Endodermal cell (in vitro differentiated cells): ENCODE results near the gene TTC38. TPM values are rescaled to one million over a fixed set of nuclear protein-coding genes. Genes with fewer than 3 reads are reported as not detected.

Source experiments
- DNase-seq: peaks from one replicate; pipeline ENCODE4 v3.0.0-alpha.2; 2017
- H3K27ac ChIP-seq: 2 replicates; pipeline ENCODE4 v1.5.1; 2013; ENCODE audit warnings: mild to moderate bottlenecking, low read depth, low read length, moderate library complexity
- H3K27me3 ChIP-seq: 2 replicates; pipeline ENCODE4 v1.6.1; 2013; ENCODE audit warnings: mild to moderate bottlenecking, low read length, moderate library complexity; ENCODE audit not compliant: insufficient read depth, control insufficient read depth, poor library complexity, severe bottlenecking
- H3K36me3 ChIP-seq: 2 replicates; pipeline ENCODE4 v1.7.0; 2013; ENCODE audit warnings: mild to moderate bottlenecking, low read length, moderate library complexity; ENCODE audit not compliant: control insufficient read depth, insufficient read depth
- H3K4me1 ChIP-seq: one replicate; pipeline ENCODE4 v1.7.0; 2013; ENCODE audit warnings: low read length; ENCODE audit not compliant: control insufficient read depth, insufficient read depth
- H3K4me3 ChIP-seq: 2 replicates; pipeline ENCODE4 v1.5.1; 2013; ENCODE audit warnings: mild to moderate bottlenecking, low read length, moderate library complexity
- H3K9ac ChIP-seq: 2 replicates; pipeline ENCODE4 v1.6.1; 2013; ENCODE audit warnings: mild to moderate bottlenecking, low read length, moderate library complexity; ENCODE audit not compliant: poor library complexity, severe bottlenecking; ENCODE audit errors: extremely low read depth
- H3K9me3 ChIP-seq: 2 replicates; pipeline ENCODE4 v1.6.1; 2013; ENCODE audit warnings: mild to moderate bottlenecking, low read length, moderate library complexity; ENCODE audit not compliant: control insufficient read depth
- H3K27ac Mint-ChIP-seq: 2 replicates; pipeline ENCODE4 v1.8.0; 2020; ENCODE audit warnings: mixed read lengths
- H3K27me3 Mint-ChIP-seq: 2 replicates; pipeline ENCODE4 v1.8.0; 2021; ENCODE audit warnings: mild to moderate bottlenecking, mixed read lengths; ENCODE audit not compliant: insufficient read depth
- H3K36me3 Mint-ChIP-seq: 2 replicates; pipeline ENCODE4 v1.8.0; 2020; ENCODE audit warnings: low read depth, mixed read lengths
- H3K4me1 Mint-ChIP-seq: 2 replicates; pipeline ENCODE4 v1.8.0; 2020; ENCODE audit warnings: mixed read lengths
- H3K4me3 Mint-ChIP-seq: 2 replicates; pipeline ENCODE4 v1.8.0; 2020; ENCODE audit warnings: mild to moderate bottlenecking, moderate library complexity, mixed read lengths
- H3K9me3 Mint-ChIP-seq: 2 replicates; pipeline ENCODE4 v1.8.0; 2020; ENCODE audit warnings: mild to moderate bottlenecking, mixed read lengths
- CTCF ChIP-seq: fragments of 200-600 bp; sonication (generic); conservative IDR thresholded peaks from 2 replicates; pipeline ENCODE4 v1.5.0; 2021; ENCODE audit warnings: antibody characterized with exemption, mild to moderate bottlenecking
- WGBS, 2 experiments: methylation state at CpG; one replicate each; pipeline versions ENCODE4 v1.1.5 to v1.1.7; 2013; ENCODE audit warnings: missing lambda C conversion rate in 2 of 2, mixed read lengths in 1 of 2; ENCODE audit not compliant: insufficient coverage in 1 of 2, insufficient read length in 1 of 2; 5-methylcytosine and 5-hydroxymethylcytosine counted together
- total RNA-seq, 2 donors: library from RNA; stranded (reverse); fragmentation: NEBNext Ultra II Directional in 1 of 2; extraction: Animal tissue kit (Norgen Biotek cat#: 25700) in 1 of 2; gene quantifications; 2 replicates in 1 of 2; 3 replicates in 1 of 2; pipeline ENCODE4 v1.2.1, GENCODE V29; 2021

The TTC38 gene
- total RNA-seq, 2 donors from 2014 or later: 35.9 to 47.1 TPM

GRCh38 chr22:46289244-46289891 lies 21.6 kb downstream of the TTC38 start:
- Histone ChIP-seq H3K27ac (no peak overlapping the region), H3K9me3 (no peaks in the 10 kb centered on the region), H3K9ac (no peak overlapping the region), H3K4me3 (no peak overlapping the region), H3K36me3 (peaks cover 20% of the 10 kb centered on the region), H3K4me1 (no peaks in the 10 kb centered on the region), H3K27me3 (no peaks in the 10 kb centered on the region)
- no peak overlapping the region for H3K27ac Mint-ChIP-seq
- TF ChIP-seq CTCF: no peak
- H3K36me3 Mint-ChIP-seq: peaks cover 55% of the 10 kb centered on the region
- H3K9me3 Mint-ChIP-seq: no peaks in the 10 kb centered on the region
- no peaks in the 10 kb centered on the region for H3K4me1 Mint-ChIP-seq
- no peak for DNase-seq
- H3K4me3 Mint-ChIP-seq: no peak overlapping the region
- WGBS, 2 experiments: 93% methylated on average over 21 to 33 of the region's 33 CpGs
- H3K27me3 Mint-ChIP-seq: no peaks in the 10 kb centered on the region

DNA sequence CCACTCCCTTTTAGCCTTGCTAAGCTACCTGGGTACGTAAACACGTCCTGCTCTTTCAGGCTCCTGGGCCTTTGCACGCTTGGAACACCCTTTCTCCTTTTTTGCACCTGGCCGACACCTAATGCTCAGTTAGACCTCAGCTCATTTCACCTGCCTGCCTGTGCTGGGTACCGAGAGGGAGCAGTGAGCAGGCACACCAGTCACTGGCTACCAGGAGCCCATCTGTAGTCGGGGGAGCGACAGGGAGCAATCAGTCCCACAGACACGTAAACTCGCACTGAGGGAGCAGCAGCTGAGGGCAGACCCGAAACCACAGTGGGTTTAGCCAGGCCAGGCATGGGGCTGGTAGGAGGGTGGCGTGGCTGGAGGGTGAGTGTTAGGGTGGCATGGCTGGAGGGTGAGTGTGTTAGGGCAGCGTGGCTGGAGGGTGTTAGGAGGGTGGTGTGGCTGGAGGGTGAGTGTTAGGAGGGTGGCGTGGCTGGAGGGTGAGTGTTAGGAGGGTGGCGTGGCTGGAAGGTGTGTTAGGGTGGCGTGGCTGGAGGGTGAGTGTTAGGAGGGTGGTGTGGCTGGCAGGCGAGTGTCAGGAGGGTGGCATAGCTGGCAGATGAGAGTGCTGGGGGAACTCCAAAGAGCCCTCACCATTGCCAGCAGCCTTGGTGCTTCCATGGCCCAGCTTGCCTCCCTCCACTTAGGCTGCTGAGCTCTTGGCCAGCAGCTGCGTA lies 22.5 kb downstream of the TTC38 start:
- Mint-ChIP-seq H3K9me3 (no peaks in the 10 kb centered on the region), H3K27me3 (no peaks in the 10 kb centered on the region), H3K36me3 (peaks cover 47% of the 10 kb centered on the region), H3K27ac (no peak overlapping the region), H3K4me3 (no peak overlapping the region), H3K4me1 (no peaks in the 10 kb centered on the region)
- no peak for DNase-seq
- no peak overlapping the region for H3K4me3 ChIP-seq
- H3K9ac ChIP-seq: no peak overlapping the region
- H3K27ac ChIP-seq: no peak overlapping the region
- no peaks in the 10 kb centered on the region for H3K4me1 ChIP-seq
- peaks cover 11% of the 10 kb centered on the region for H3K36me3 ChIP-seq
- TF ChIP-seq CTCF: no peak
- 89 to 92% methylated on average over 7 to 17 of the region's 17 CpGs for WGBS, 2 experiments
- no peaks in the 10 kb centered on the region for H3K27me3 ChIP-seq
- H3K9me3 ChIP-seq: no peaks in the 10 kb centered on the region

GRCh38 chr22:46290843-46291785 lies 23.3 kb downstream of the TTC38 start:
- no peak for TF ChIP-seq CTCF
- Histone ChIP-seq H3K27ac (no peak overlapping the region), H3K36me3 (peaks cover 8% of the 10 kb centered on the region), H3K9me3 (no peaks in the 10 kb centered on the region), H3K4me1 (no peaks in the 10 kb centered on the region), H3K9ac (no peak overlapping the region), H3K27me3 (no peaks in the 10 kb centered on the region), H3K4me3 (no peak overlapping the region)
- H3K4me3 Mint-ChIP-seq: no peak overlapping the region
- peaks cover 41% of the 10 kb centered on the region for H3K36me3 Mint-ChIP-seq
- H3K4me1 Mint-ChIP-seq: peaks cover 4% of the 10 kb centered on the region
- H3K27me3 Mint-ChIP-seq: no peaks in the 10 kb centered on the region
- WGBS, 2 experiments: 93 to 100% methylated on average over 11 to 23 of the region's 23 CpGs
- no peaks in the 10 kb centered on the region for H3K9me3 Mint-ChIP-seq
- DNase-seq: no peak
- no peak overlapping the region for H3K27ac Mint-ChIP-seq
